GM23338 (cell line): ENCODE data around the gene NPHP4.

Experiments
- CREB1 ChIP-seq: fragments of 250-450 bp; sonication (Bioruptor Pico); IDR thresholded peaks from 2 replicates; pipeline ENCODE4 v1.5.0; 2020; ENCODE audit warnings: low read depth, mild to moderate bottlenecking, moderate library complexity
- EZH2 ChIP-seq: fragments of 200-600 bp; sonication (generic); IDR thresholded peaks from one replicate; pipeline ENCODE4 v1.8.0; 2017; ENCODE audit warnings: antibody characterized with exemption, mild to moderate bottlenecking, low read depth; ENCODE audit not compliant: unreplicated experiment
- EZH2phosphoT487 ChIP-seq: fragments of 200-600 bp; sonication (generic); IDR thresholded peaks from one replicate; pipeline ENCODE4 v1.8.1; 2018; ENCODE audit warnings: antibody characterized with exemption; ENCODE audit not compliant: unreplicated experiment
- JUNB ChIP-seq: IDR thresholded peaks from one replicate; pipeline ENCODE4 v1.6.1; 2016; ENCODE audit warnings: antibody characterized with exemption; ENCODE audit not compliant: unreplicated experiment
- NANOG ChIP-seq: IDR thresholded peaks from 2 replicates; pipeline ENCODE4 v1.6.1; 2016; ENCODE audit warnings: antibody characterized with exemption, borderline replicate concordance
- POLR2AphosphoS5 ChIP-seq: IDR thresholded peaks from 2 replicates; pipeline ENCODE4 v1.6.1; 2016; ENCODE audit warnings: antibody characterized with exemption, low read depth
- STAT1 ChIP-seq: IDR thresholded peaks from one replicate; pipeline ENCODE4 v1.6.1; 2016; ENCODE audit warnings: antibody characterized with exemption; ENCODE audit not compliant: unreplicated experiment
- ZNF114 ChIP-seq: fragments of 250-450 bp; sonication (Bioruptor Pico); IDR thresholded peaks from 2 replicates; pipeline ENCODE4 v1.5.0; 2020; ENCODE audit warnings: mild to moderate bottlenecking, moderate library complexity
- ZNF462 ChIP-seq: fragments of 250-450 bp; sonication (Bioruptor Pico); IDR thresholded peaks from 2 replicates; pipeline ENCODE4 v1.5.0; 2020; ENCODE audit warnings: mild to moderate bottlenecking, moderate library complexity
- TF ChIP-seq, protein P1 (sequence below), 2 experiments: fragments of 200-600 bp in 1 of 2; sonication (generic) in 1 of 2; conservative IDR thresholded peaks; 2 replicates each; pipeline versions ENCODE4 v1.5.1 to v1.6.1; 2016 to 2017; ENCODE audit warnings: antibody characterized with exemption in 2 of 2, low read depth in 2 of 2, mild to moderate bottlenecking in 2 of 2, moderate library complexity in 1 of 2
- TF ChIP-seq, protein P2 (sequence below): IDR thresholded peaks from one replicate; pipeline ENCODE4 v1.6.1; 2018; ENCODE audit warnings: antibody characterized with exemption; ENCODE audit not compliant: unreplicated experiment
- TF ChIP-seq, protein P3 (sequence below): IDR thresholded peaks from 2 replicates; pipeline ENCODE4 v1.6.1; 2016; ENCODE audit warnings: antibody characterized with exemption

- TF ChIP-seq, protein P1, sequence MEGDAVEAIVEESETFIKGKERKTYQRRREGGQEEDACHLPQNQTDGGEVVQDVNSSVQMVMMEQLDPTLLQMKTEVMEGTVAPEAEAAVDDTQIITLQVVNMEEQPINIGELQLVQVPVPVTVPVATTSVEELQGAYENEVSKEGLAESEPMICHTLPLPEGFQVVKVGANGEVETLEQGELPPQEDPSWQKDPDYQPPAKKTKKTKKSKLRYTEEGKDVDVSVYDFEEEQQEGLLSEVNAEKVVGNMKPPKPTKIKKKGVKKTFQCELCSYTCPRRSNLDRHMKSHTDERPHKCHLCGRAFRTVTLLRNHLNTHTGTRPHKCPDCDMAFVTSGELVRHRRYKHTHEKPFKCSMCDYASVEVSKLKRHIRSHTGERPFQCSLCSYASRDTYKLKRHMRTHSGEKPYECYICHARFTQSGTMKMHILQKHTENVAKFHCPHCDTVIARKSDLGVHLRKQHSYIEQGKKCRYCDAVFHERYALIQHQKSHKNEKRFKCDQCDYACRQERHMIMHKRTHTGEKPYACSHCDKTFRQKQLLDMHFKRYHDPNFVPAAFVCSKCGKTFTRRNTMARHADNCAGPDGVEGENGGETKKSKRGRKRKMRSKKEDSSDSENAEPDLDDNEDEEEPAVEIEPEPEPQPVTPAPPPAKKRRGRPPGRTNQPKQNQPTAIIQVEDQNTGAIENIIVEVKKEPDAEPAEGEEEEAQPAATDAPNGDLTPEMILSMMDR (conservative IDR thresholded peaks at IDR 0.05; ENCODE audit: low read depth in 2 of 2): no peak
- no peak for TF ChIP-seq POLR2AphosphoS5
- TF ChIP-seq, protein P2, sequence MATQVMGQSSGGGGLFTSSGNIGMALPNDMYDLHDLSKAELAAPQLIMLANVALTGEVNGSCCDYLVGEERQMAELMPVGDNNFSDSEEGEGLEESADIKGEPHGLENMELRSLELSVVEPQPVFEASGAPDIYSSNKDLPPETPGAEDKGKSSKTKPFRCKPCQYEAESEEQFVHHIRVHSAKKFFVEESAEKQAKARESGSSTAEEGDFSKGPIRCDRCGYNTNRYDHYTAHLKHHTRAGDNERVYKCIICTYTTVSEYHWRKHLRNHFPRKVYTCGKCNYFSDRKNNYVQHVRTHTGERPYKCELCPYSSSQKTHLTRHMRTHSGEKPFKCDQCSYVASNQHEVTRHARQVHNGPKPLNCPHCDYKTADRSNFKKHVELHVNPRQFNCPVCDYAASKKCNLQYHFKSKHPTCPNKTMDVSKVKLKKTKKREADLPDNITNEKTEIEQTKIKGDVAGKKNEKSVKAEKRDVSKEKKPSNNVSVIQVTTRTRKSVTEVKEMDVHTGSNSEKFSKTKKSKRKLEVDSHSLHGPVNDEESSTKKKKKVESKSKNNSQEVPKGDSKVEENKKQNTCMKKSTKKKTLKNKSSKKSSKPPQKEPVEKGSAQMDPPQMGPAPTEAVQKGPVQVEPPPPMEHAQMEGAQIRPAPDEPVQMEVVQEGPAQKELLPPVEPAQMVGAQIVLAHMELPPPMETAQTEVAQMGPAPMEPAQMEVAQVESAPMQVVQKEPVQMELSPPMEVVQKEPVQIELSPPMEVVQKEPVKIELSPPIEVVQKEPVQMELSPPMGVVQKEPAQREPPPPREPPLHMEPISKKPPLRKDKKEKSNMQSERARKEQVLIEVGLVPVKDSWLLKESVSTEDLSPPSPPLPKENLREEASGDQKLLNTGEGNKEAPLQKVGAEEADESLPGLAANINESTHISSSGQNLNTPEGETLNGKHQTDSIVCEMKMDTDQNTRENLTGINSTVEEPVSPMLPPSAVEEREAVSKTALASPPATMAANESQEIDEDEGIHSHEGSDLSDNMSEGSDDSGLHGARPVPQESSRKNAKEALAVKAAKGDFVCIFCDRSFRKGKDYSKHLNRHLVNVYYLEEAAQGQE: no peak
- TF ChIP-seq EZH2: no peak
- TF ChIP-seq ZNF114 (CRISPR knock-in tag): no peak
- TF ChIP-seq CREB1 (CRISPR knock-in tag): no peak
- no peak for TF ChIP-seq EZH2phosphoT487
- TF ChIP-seq JUNB: no peak
- TF ChIP-seq, protein P3, sequence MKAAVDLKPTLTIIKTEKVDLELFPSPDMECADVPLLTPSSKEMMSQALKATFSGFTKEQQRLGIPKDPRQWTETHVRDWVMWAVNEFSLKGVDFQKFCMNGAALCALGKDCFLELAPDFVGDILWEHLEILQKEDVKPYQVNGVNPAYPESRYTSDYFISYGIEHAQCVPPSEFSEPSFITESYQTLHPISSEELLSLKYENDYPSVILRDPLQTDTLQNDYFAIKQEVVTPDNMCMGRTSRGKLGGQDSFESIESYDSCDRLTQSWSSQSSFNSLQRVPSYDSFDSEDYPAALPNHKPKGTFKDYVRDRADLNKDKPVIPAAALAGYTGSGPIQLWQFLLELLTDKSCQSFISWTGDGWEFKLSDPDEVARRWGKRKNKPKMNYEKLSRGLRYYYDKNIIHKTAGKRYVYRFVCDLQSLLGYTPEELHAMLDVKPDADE: no peak
- TF ChIP-seq NANOG: no peak
- no peak for TF ChIP-seq ZNF462 (CRISPR knock-in tag)
- no peak for TF ChIP-seq STAT1
Measured at GRCh38 chr1:5998906-5999301, 6.7 kb upstream of the NPHP4 start.
